Psoas muscle (tissue), 8 donors: ENCODE data around the gene UBE2Q1. TPM values are rescaled to one million over a fixed set of nuclear protein-coding genes. Genes with fewer than 3 reads are reported as not detected.
"Not testable (repeated sequence)": the region's sequence is repeated elsewhere in the genome, so short reads cannot be mapped to it uniquely, and the experiment has no call there.

ENCODE experiments used
- ATAC-seq, 4 donors: fragments of 200-7000 bp; cut with Tn5 transposase; one replicate each; pipeline ENCODE4 v1.9.1; 2020; ENCODE audit warnings: moderate library complexity in 3 of 4, mild to moderate bottlenecking in 2 of 4
- DNase-seq, 2 donors: peaks; one replicate each; pipeline ENCODE4 v3.0.0-alpha.2; 2020
- H3K27ac ChIP-seq: fragments of 200-600 bp; one replicate; pipeline ENCODE4 v1.8.0; 2022
- H3K27me3 ChIP-seq, 3 donors: fragments of 200-600 bp in 1 of 3; one replicate each; pipeline versions ENCODE4 v1.6.1 to v1.8.0; 2013 to 2022; ENCODE audit warnings: low read length in 2 of 3, mild to moderate bottlenecking in 2 of 3, moderate library complexity in 1 of 3; ENCODE audit not compliant: insufficient read depth in 3 of 3
- H3K36me3 ChIP-seq, 2 donors: fragments of 200-600 bp in 1 of 2; one replicate each; pipeline versions ENCODE4 v1.6.1 to v1.8.0; 2013 to 2022; ENCODE audit warnings: low read depth in 1 of 2, mild to moderate bottlenecking in 1 of 2, moderate library complexity in 1 of 2; ENCODE audit not compliant: insufficient read depth in 1 of 2
- H3K4me1 ChIP-seq: fragments of 200-600 bp; one replicate; pipeline ENCODE4 v1.8.0; 2022
- H3K4me3 ChIP-seq: fragments of 200-600 bp; one replicate; pipeline ENCODE4 v1.8.0; 2022; ENCODE audit warnings: mild to moderate bottlenecking
- H3K9me3 ChIP-seq: fragments of 200-600 bp; one replicate; pipeline ENCODE4 v1.8.0; 2022
- CTCF ChIP-seq: fragments of 200-600 bp; IDR thresholded peaks from one replicate; pipeline ENCODE4 v1.8.0; 2022; ENCODE audit warnings: antibody characterized with exemption
- WGBS, 3 donors: extraction: QIAGEN DNeasy Blood & Tissue Kit; methylation state at CpG; one replicate each; pipeline versions ENCODE4 v1.1.6 to v1.1.7; 2013; 5-methylcytosine and 5-hydroxymethylcytosine counted together
- intact Hi-C, 2 donors: fragments of 100-400 bp; cut with DNase I; formaldehyde crosslinking; loops; one replicate each; pipeline versions ENCODE4 v1.11.0 to v1.14.2; 2022
- polyA plus RNA-seq, 3 donors: library from polyadenylated mRNA; stranded (reverse); fragments of 200-250 nt; gene quantifications; one replicate each; pipeline ENCODE4 v1.2.3, GENCODE V29; 2013
- total RNA-seq, 4 donors: library from RNA; stranded (reverse); fragmentation: NEBNext Ultra II Directional in 2 of 4; extraction: Animal tissue kit (Norgen Biotek cat#: 25700) in 2 of 4; gene quantifications; one replicate each; pipeline versions ENCODE4 v1.2.1 to v1.2.4, GENCODE V29; 2021 to 2023
- donor health status: healthy with polysubstance abuse.
- donor health status: DM: no; HTN: no; CAD: no; lungs with moderate emphysema.
- donor health status: Bipolar disorder and iron deficiency.
- donor health status: healthy.
- donor health status: DM: yes; HTN: yes; CAD: no.
- donor health status: DM: no; HTN: no; CAD: no.
- donor health status: DM: no; HTN: no; CAD: no.
- donor health status: DM: yes; HTN: yes; CAD: no.

Gene UBE2Q1
- total and polyA plus RNA-seq, 7 donors, result 34.0 to 65.5 (median 50.8) TPM

GRCh38 chr1:154541231-154541630 lies 17.2 kb downstream of the UBE2Q1 start:
- Histone ChIP-seq H3K4me1 (no peaks in the 10 kb centered on the region), H3K27me3 (peaks cover 0 to 3% (median 0%) of the 10 kb centered on the region in 3 donors), H3K36me3 (no peaks in the 10 kb centered on the region), H3K27ac (no peak overlapping the region), H3K9me3 (no peaks in the 10 kb centered on the region), H3K4me3 (no peak overlapping the region)
- WGBS, 3 donors, result 52 to 56% (median 55%) methylated on average over 6 of the region's 6 CpGs
- ATAC-seq (no peak), DNase-seq (no peak)
- no peak for TF ChIP-seq CTCF
- intact Hi-C loops, result loop anchor here in 1 of 2 donors (10.0 kb wide), 1 partner anchor 216 kb away; the partner anchor contains the start of genes AQP10 and ATP8B2

- Histone ChIP-seq H3K27me3 (peaks cover 0 to 3% (median 0%) of the 10 kb centered on the region in 3 donors), H3K4me3 (no peak overlapping the region), H3K9me3 (no peaks in the 10 kb centered on the region), H3K36me3 (no peaks in the 10 kb centered on the region), H3K27ac (no peak overlapping the region), H3K4me1 (no peaks in the 10 kb centered on the region)
- intact Hi-C loops, result loop anchor here in 1 of 2 donors (10.0 kb wide), 1 partner anchor 215 kb away; the partner anchor contains the start of genes AQP10 and ATP8B2
- no peak for TF ChIP-seq CTCF
- no peak for ATAC-seq
- WGBS, 3 donors, result 84 to 89% (median 85%) methylated on average over 9 of the region's 9 CpGs
- no peak for DNase-seq
These were observed 18.7 kb downstream of the UBE2Q1 start for GRCh38 chr1:154539486-154540483.

- intact Hi-C loops, result no loop called here
- Histone ChIP-seq H3K4me3 (no peak overlapping the region), H3K27me3 (no peaks in the 10 kb centered on the region), H3K4me1 (no peaks in the 10 kb centered on the region), H3K27ac (no peak overlapping the region), H3K36me3 (no peaks in the 10 kb centered on the region), H3K9me3 (no peaks in the 10 kb centered on the region)
- DNase-seq (no peak), ATAC-seq (no peak)
- WGBS, 3 donors, result 46 to 59% (median 50%) methylated on average over 7 of the region's 7 CpGs
- TF ChIP-seq CTCF, result no peak
These were observed 21.9 kb downstream of the UBE2Q1 start for GRCh38 chr1:154536570-154536969.

DNA sequence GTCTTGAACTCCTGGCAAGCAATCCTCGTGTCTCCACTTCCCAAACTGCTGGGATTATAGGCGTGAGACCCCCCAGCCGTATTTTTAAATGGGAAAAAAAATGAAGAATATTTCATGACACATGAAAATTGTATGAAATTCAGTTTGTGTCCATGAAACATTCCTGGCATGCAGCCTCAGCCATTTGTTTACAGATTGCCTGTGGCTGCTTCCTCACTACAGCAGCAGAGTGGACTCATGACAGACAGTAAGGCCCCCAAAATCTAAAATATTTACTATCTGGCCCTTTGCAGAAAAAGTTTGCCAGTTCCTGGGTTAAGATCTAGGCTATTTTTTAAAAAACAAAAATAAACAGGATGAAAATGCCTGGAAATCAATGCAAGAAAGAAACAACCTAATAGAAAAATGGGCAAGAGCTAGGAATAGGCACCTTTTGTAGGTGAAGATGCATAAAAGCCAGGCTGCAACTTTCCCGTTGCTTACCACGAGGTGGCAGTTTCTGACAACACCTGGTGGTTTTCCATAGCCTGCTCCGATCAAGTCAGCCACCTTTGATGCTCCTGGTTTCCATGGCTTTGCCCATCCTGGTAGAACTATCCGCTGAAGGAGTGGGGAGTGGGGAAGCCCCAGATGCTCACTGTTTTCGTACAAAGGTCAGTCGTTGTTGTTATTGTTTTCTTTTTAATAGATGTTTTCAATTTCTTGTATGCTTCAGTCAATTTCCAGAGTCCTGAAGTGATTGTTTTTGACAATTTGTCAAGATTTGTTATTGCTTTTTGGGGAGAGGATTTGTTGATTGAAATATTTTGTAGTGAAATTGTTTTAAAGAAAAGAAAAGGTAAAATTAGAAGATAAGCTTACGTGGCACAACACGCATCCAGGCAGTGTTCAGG lies 24.3 kb downstream of the UBE2Q1 start:
- H3K27ac ChIP-seq, result no peak overlapping the region
- H3K4me3 ChIP-seq, result no peak overlapping the region
- TF ChIP-seq CTCF, result peak; percentile 32
- WGBS, 3 donors, result 55 to 59% (median 57%) methylated on average over 11 of the region's 11 CpGs
- no peaks in the 10 kb centered on the region for H3K4me1 ChIP-seq
- no peaks in the 10 kb centered on the region for H3K27me3 ChIP-seq
- intact Hi-C loops, result no loop called here
- H3K9me3 ChIP-seq, result no peaks in the 10 kb centered on the region
- ATAC-seq, result no peak
- DNase-seq, result no peak
- no peaks in the 10 kb centered on the region for H3K36me3 ChIP-seq

- DNase-seq, H3K4me1 ChIP-seq, intact Hi-C loops, H3K36me3 ChIP-seq, H3K9me3 ChIP-seq, H3K27ac ChIP-seq, H3K4me3 ChIP-seq, H3K27me3 ChIP-seq, ATAC-seq: not testable (repeated sequence)
- WGBS, 3 donors, result 94 to 96% (median 95%) methylated on average over 12 to 13 of the region's 13 CpGs
These were observed 26.5 kb downstream of the UBE2Q1 start for GRCh38 chr1:154531950-154532349.
